Measurements from ENCODE around the gene SCFD2.

The SCFD2 gene

DNA sequence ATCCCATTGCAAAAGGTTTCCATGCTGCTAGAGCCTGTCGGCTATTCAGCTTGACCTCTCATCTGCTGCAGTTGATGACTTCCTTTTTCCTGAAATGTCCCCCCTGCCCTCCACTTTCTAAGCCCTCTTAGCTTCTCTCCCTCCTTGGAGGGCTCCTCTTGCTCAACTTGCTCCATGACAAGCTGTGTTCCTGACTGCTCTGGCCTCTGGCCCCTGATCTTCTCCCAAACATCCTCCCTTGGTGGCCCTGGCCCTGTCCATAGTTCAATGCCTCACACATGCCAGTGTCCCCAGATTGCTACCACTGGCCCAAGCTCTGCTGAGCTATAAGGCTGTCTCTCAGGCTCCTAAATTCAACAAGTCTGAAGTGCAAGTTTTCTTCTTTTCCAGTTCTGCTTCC is 474.1 kb downstream of the SCFD2 start:
- ChIA-PET CTCF (interaction anchor here (1.9 kb wide), 1 partner anchor 20 kb away, joined by 9 read pairs; no protein-coding TSS in a partner anchor), POLR2A (interaction anchor here (1.1 kb wide), 1 partner anchor 9 kb away, joined by 3 read pairs; no protein-coding TSS in a partner anchor)
- DNase-seq (ENCODE audit: extremely low spot score) = no peak
- TF ChIP-seq TARDBP (IDR thresholded peaks at IDR 0.05) (no peak), ZNF384 (IDR thresholded peaks at IDR 0.05) (no peak), CTBP1 (IDR thresholded peaks at IDR 0.05; ENCODE audit: borderline replicate concordance) (no peak), SUZ12 (IDR thresholded peaks at IDR 0.05) (no peak), L3MBTL2 (conservative IDR thresholded peaks at IDR 0.05) (no peak), SP1 (IDR thresholded peaks at IDR 0.05) (no peak)

DNA sequence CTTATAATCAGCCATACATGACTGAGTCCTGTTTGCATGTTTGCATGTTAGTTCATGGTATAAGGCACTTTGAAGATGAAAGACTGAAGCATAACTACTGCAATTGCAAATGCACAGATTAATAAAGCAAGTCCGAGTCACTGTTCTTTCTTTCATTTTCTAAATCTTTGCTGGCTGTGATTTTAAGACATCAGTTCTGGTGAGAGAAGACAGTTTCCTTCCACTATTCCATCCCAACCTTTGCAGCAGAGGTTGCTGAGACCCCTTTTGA is 475.4 kb downstream of the SCFD2 start:
- DNase-seq (ENCODE audit: extremely low spot score) = no peak
- ChIA-PET CTCF (no interaction called here), POLR2A (no interaction called here)
- TF ChIP-seq FOXA1 (IDR thresholded peaks at IDR 0.05) (no peak), BHLHE40 (IDR thresholded peaks at IDR 0.05; ENCODE audit: borderline replicate concordance) (no peak), FOXM1 (IDR thresholded peaks at IDR 0.05; ENCODE audit: borderline replicate concordance) (no peak), TARDBP (IDR thresholded peaks at IDR 0.05) (no peak), LEF1 (IDR thresholded peaks at IDR 0.05; ENCODE audit: borderline replicate concordance) (no peak), HDGF (IDR thresholded peaks at IDR 0.05; ENCODE audit: borderline replicate concordance) (no peak), ZNF384 (IDR thresholded peaks at IDR 0.05) (no peak), SP1 (IDR thresholded peaks at IDR 0.05) (no peak), ELF4 (IDR thresholded peaks at IDR 0.05) (no peak), NFRKB (IDR thresholded peaks at IDR 0.05) (no peak), L3MBTL2 (conservative IDR thresholded peaks at IDR 0.05) (no peak), SUZ12 (IDR thresholded peaks at IDR 0.05) (no peak), FOXK2 (IDR thresholded peaks at IDR 0.05) (no peak)
- TF ChIP-seq, protein P1, sequence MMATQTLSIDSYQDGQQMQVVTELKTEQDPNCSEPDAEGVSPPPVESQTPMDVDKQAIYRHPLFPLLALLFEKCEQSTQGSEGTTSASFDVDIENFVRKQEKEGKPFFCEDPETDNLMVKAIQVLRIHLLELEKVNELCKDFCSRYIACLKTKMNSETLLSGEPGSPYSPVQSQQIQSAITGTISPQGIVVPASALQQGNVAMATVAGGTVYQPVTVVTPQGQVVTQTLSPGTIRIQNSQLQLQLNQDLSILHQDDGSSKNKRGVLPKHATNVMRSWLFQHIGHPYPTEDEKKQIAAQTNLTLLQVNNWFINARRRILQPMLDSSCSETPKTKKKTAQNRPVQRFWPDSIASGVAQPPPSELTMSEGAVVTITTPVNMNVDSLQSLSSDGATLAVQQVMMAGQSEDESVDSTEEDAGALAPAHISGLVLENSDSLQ (IDR thresholded peaks at IDR 0.05) = no peak

DNA sequence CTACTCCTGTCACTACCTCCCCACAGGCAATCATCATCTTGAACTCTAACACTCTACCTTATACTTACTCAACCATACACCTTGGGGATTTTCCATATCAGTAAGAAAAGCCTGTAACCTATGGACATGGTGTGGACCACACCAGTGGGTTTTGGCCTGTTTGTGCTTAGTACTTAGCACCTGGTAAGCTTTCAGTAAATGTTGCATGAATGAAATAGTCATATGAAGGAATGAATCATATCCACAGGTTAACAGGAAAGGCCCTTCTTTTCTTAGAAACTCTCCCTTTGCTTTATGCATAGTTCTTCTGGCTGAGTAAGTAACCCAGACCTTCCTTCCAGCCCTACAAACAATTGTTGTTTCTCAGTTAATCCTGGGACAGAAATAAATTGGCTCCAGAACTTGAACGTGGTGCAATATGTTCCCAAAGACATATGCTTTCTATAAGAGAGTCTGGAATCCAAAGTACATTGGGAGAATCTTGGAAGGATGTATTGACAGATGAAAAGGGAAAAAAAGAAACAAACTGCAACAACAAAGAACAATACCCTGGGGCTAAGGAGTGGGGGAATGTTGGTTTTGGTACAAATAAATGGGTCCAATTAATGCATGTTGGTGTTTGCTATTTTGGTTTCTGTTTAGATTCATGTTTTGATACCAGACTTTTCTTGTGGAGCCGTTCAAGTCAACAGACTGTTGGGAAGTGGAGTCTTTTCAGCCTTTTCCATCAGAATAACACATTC is 475.9 kb downstream of the SCFD2 start:
- no peak for TF ChIP-seq FOXK2 (IDR thresholded peaks at IDR 0.05)
- no peak for TF ChIP-seq ELF4 (IDR thresholded peaks at IDR 0.05)
- no peak for TF ChIP-seq LEF1 (IDR thresholded peaks at IDR 0.05; ENCODE audit: borderline replicate concordance)
- TF ChIP-seq TARDBP (IDR thresholded peaks at IDR 0.05) = no peak
- TF ChIP-seq FOXM1 (IDR thresholded peaks at IDR 0.05; ENCODE audit: borderline replicate concordance) = no peak
- TF ChIP-seq NFRKB (IDR thresholded peaks at IDR 0.05) = no peak
- TF ChIP-seq HDGF (IDR thresholded peaks at IDR 0.05; ENCODE audit: borderline replicate concordance) = no peak
- TF ChIP-seq BHLHE40 (IDR thresholded peaks at IDR 0.05; ENCODE audit: borderline replicate concordance) = no peak
- no peak for DNase-seq (ENCODE audit: extremely low spot score)
- CTCF ChIA-PET = no interaction called here
- POLR2A ChIA-PET = no interaction called here

DNA sequence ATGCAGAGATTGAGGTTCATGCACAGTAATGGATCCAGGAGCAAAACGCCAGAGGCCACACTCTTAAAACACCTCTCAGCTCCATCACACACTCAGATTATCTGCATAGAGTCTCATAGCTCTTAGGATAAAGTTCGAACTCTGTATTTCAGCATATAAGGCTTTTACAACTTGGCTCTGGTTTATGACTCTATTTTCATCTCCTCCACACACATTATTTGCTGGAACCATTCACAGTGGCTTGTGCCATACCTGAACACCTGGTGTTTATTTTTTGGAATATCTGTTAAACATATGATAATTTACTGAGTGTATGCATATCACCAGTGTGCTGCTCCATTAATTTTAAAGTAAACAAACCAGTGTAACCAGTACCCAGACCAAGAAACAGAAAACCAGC is 476.5 kb downstream of the SCFD2 start:
- POLR2A ChIA-PET = no interaction called here
- DNase-seq (ENCODE audit: extremely low spot score) = no peak
- TF ChIP-seq ARNT (IDR thresholded peaks at IDR 0.05) (no peak), NFRKB (IDR thresholded peaks at IDR 0.05) (no peak), SUZ12 (IDR thresholded peaks at IDR 0.05) (no peak), ELF4 (IDR thresholded peaks at IDR 0.05) (no peak), SP1 (IDR thresholded peaks at IDR 0.05) (no peak), ZNF384 (IDR thresholded peaks at IDR 0.05) (no peak), LEF1 (IDR thresholded peaks at IDR 0.05; ENCODE audit: borderline replicate concordance) (no peak), TARDBP (IDR thresholded peaks at IDR 0.05) (no peak), CTBP1 (IDR thresholded peaks at IDR 0.05; ENCODE audit: borderline replicate concordance) (no peak), HDGF (IDR thresholded peaks at IDR 0.05; ENCODE audit: borderline replicate concordance) (no peak), L3MBTL2 (conservative IDR thresholded peaks at IDR 0.05) (no peak), FOXK2 (IDR thresholded peaks at IDR 0.05) (no peak), FOXM1 (IDR thresholded peaks at IDR 0.05; ENCODE audit: borderline replicate concordance) (no peak), BHLHE40 (IDR thresholded peaks at IDR 0.05; ENCODE audit: borderline replicate concordance) (no peak)
- TF ChIP-seq, protein P1 (IDR thresholded peaks at IDR 0.05) = no peak
- CTCF ChIA-PET = no interaction called here

DNA sequence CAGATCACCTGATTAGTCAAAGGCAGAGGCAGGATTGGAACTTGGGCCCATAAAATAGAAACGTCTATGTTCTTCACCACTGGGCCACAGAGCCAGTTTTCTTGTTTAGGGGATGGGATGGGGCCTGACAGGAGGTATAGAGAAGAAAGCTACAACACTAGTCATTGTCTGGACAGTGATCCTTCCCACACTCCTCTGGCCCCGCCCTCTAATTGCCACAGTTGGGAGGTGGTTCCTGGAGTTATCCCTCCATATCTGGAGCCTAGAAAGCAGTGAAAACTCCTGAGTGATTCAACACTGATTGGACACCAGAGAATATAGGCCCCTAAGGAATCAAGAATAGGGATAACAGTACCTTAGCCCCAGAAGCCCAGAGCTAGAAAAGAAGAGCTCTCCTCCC is 480.9 kb downstream of the SCFD2 start:
- CTCF ChIA-PET = interaction anchor here (0.6 kb wide), 1 partner anchor 145 kb away, joined by 3 read pairs; no protein-coding TSS in a partner anchor
- TF ChIP-seq CTBP1 (IDR thresholded peaks at IDR 0.05; ENCODE audit: borderline replicate concordance) (no peak), L3MBTL2 (conservative IDR thresholded peaks at IDR 0.05) (no peak), ELF4 (IDR thresholded peaks at IDR 0.05) (no peak), LEF1 (IDR thresholded peaks at IDR 0.05; ENCODE audit: borderline replicate concordance) (no peak), FOXK2 (IDR thresholded peaks at IDR 0.05) (no peak), HDGF (IDR thresholded peaks at IDR 0.05; ENCODE audit: borderline replicate concordance) (no peak), FOXA1 (IDR thresholded peaks at IDR 0.05) (no peak), NFRKB (IDR thresholded peaks at IDR 0.05) (no peak)
- no peak for DNase-seq (ENCODE audit: extremely low spot score)
- POLR2A ChIA-PET = no interaction called here

DNA sequence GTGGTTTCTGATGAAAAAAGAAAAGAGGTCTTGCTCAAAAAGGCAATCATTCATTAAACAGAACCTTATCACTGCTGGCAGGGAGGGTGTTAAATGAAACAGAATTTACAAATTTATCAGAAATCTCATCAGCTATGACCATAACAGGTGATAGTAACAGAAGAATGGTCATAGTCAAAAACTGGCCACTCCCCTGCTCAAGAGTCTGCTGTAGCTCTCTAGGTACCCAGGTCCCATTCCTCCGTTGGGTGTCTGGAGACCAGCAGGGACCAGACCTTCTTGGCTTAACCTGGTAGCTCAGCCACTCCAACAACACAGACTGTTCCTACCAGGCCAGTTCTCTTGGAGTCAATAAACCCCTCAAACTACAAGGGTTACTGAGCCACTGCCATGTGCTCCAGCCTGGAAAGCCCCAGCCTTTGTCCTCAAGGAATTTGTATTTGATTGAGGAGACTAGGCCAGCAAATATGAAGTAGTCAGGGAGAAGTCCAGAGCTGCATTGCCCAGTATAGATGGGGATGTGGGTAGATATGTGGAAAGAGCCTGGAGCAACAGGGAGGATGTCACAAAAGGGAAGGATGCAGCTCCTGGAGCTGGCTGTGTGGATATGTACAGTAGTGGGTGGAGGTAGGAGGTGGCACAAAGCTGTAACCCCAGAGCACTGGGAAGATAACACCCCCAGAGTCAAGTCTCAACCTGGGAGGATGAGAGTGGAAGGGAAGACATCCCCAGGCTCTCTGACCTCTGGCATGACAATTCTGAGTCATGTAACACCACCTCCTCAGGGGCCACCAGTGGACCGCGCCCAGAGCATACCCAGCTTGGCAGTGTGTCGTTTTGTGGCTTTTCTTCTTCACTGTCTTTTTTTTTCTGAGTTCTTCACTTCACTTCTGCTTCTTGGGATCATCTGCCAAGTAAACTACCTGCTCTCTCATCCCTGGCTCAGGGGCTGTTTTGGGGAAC is 481.9 kb downstream of the SCFD2 start:
- no peak for TF ChIP-seq NFRKB (IDR thresholded peaks at IDR 0.05)
- TF ChIP-seq ZNF384 (IDR thresholded peaks at IDR 0.05) = no peak
- no peak for TF ChIP-seq BHLHE40 (IDR thresholded peaks at IDR 0.05; ENCODE audit: borderline replicate concordance)
- no peak for TF ChIP-seq FOXK2 (IDR thresholded peaks at IDR 0.05)
- TF ChIP-seq ARNT (IDR thresholded peaks at IDR 0.05) = no peak
- POLR2A ChIA-PET = interaction anchor here (1.2 kb wide), 1 partner anchor 7 kb away, joined by 3 read pairs; no protein-coding TSS in a partner anchor
- DNase-seq (ENCODE audit: extremely low spot score) = no peak
- CTCF ChIA-PET = no interaction called here
